GM12874 (cell line): Measurements from ENCODE around the gene FBXL7.

Experiments used
- CTCF ChIP-seq: IDR thresholded peaks from 2 replicates; pipeline ENCODE4 v1.5.1; 2011; ENCODE audit warnings: low read depth, mild to moderate bottlenecking, control low read depth, low read length, moderate library complexity; ENCODE audit not compliant: insufficient read depth

The FBXL7 gene

GRCh38 chr5:15554542-15554941, 54.6 kb downstream of the FBXL7 start:
- TF ChIP-seq CTCF = no peak

GRCh38 chr5:15555176-15555575, 55.2 kb downstream of the FBXL7 start:
- TF ChIP-seq CTCF = no peak

GRCh38 chr5:15558240-15558639, 58.3 kb downstream of the FBXL7 start:
- TF ChIP-seq CTCF = no peak

GRCh38 chr5:15558681-15559080, 58.7 kb downstream of the FBXL7 start:
- TF ChIP-seq CTCF = no peak

GRCh38 chr5:15560421-15560820, 60.4 kb downstream of the FBXL7 start:
- TF ChIP-seq CTCF = no peak

GRCh38 chr5:15564523-15564922, 64.5 kb downstream of the FBXL7 start:
- TF ChIP-seq CTCF = no peak

- TF ChIP-seq CTCF = no peak
Observed at GRCh38 chr5:15564957-15565356, 65.0 kb downstream of the FBXL7 start.

- no peak for TF ChIP-seq CTCF
Observed at GRCh38 chr5:15566306-15566705, 66.3 kb downstream of the FBXL7 start.
